Upper lobe of left lung (tissue), 4 donors: ENCODE data around the gene PDXK.

ENCODE experiments used
- CTCF ChIP-seq, 6 experiments: fragments of 450-650 bp in 4 of 6; fragments of 200-600 bp in 2 of 6; sonication (generic) in 2 of 6; IDR thresholded peaks; one replicate each; pipeline ENCODE4 v1.5.1; 2016 to 2019; ENCODE audit warnings: antibody characterized with exemption in 6 of 6
- EP300 ChIP-seq, 4 donors: sonication (generic); formaldehyde crosslinking; IDR thresholded peaks; one replicate each; pipeline ENCODE4 v1.5.1; 2017; ENCODE audit warnings: antibody characterized with exemption in 4 of 4, control low read depth in 2 of 4

- no peak for TF ChIP-seq CTCF (IDR thresholded peaks at IDR 0.05)
- TF ChIP-seq EP300 (IDR thresholded peaks at IDR 0.05), result no peak
Observed at GRCh38 chr21:43785134-43785533, 66.2 kb downstream of the PDXK start.
